Upper lobe of left lung (tissue), 4 donors: ENCODE measurements around the gene CYBRD1.

Experiments used
- CTCF ChIP-seq, 6 experiments: fragments of 450-650 bp in 4 of 6; fragments of 200-600 bp in 2 of 6; sonication (generic) in 2 of 6; IDR thresholded peaks; one replicate each; pipeline ENCODE4 v1.5.1; 2016 to 2019; ENCODE audit warnings: antibody characterized with exemption in 6 of 6
- EP300 ChIP-seq, 4 donors: sonication (generic); formaldehyde crosslinking; IDR thresholded peaks; one replicate each; pipeline ENCODE4 v1.5.1; 2017; ENCODE audit warnings: antibody characterized with exemption in 4 of 4, control low read depth in 2 of 4
- POLR2A ChIP-seq, 4 donors: fragments of 450-650 bp; IDR thresholded peaks; one replicate each; pipeline ENCODE4 v1.5.1; 2016 to 2017; ENCODE audit warnings: antibody characterized with exemption in 4 of 4, mild to moderate bottlenecking in 2 of 4
- POLR2AphosphoS5 ChIP-seq, 2 donors: sonication (generic); formaldehyde crosslinking; IDR thresholded peaks; one replicate each; pipeline ENCODE4 v1.5.1; 2017; ENCODE audit warnings: antibody characterized with exemption in 2 of 2

DNA sequence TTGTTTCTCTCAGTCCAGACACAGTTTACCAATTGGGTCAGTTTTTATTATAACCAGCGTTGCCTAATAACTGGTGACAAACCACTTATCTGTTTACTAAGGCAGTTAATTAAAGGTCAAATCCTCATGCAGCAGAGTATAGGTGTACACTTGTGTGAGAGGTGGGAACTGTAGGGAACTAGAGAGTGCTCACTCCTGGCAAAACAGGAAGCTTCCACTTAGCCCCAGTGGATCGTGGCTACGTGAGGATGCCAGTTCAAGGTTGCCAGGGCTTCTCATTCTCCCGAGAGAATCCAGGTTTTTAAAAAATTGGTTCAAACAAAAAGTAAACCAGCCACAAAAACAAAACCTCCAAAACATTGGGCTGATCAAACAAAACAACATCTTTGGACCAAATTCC is 8.1 kb downstream of the CYBRD1 start:
- TF ChIP-seq POLR2A (IDR thresholded peaks at IDR 0.05), result no peak
- TF ChIP-seq POLR2AphosphoS5 (IDR thresholded peaks at IDR 0.05), result no peak
- TF ChIP-seq CTCF (IDR thresholded peaks at IDR 0.05), result no peak
- no peak for TF ChIP-seq EP300 (IDR thresholded peaks at IDR 0.05)
